ENCODE data around the gene BSDC1. TPM values are rescaled to one million over a fixed set of nuclear protein-coding genes. Genes with fewer than 3 reads are reported as not detected.

Gene BSDC1
- total RNA-seq, 6 experiments from 2014 or later = 44.5 to 73.1 (median 62.1) TPM

DNA sequence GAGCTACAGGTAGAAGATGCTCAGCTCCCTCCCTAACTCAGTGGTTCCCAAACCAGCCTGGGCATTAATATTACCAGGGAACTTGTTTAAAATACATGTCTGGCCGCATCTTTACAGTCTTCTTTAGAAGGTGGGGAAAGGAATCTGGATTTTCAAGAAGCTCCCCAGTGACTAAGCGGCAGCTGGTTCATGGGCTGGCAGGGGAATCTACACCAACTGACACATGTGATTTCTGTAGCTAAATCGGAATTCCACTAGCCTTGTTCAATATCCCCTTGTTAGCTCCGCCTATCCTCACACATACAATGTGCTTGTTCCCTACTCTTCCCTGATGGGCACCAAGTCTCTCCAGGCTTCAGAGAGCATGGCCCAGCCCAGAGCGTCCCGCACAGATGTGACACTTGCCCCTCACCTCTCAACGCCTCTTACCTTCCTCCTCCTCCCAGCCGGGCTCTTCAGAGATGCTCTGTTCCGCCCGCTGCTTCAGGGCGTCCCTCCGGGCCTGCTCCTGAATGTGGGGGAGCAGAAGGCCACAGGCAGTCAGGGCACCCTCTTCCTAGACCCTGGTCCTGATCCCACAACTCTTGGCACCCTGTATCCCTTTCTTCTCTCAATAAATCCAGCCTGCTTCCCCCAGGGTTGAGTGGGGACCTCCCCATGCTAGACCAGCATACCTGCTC lies 16.6 kb downstream of the BSDC1 start:
- ATAC-seq = no peak

DNA sequence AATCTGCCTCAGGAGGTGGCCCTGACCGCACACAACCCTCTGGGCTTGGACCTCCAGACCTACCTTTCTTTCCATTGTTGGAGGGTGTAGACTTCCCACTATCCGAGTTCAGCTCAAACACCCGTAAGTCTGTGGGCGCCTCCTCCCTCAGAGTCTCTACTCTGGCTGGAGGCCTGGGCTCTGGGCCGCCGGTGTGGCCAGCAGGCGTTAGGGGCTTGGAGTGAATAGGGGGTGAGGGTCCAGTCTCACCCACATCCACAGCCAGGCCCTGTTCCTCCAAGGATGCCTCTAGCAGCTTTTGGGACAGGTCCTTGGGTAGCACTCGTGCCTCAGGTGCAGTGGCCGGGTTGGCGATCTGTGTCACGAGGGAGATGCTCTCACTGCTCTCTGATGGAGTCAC lies 18.0 kb downstream of the BSDC1 start:
- intact Hi-C loops (cut with DNase I) = no loop called here
- no peak overlapping the region for H3K4me3 ChIP-seq
- H3K4me1 ChIP-seq = no peaks in the 10 kb centered on the region
- peaks cover 14 to 98% (median 49%) of the 10 kb centered on the region in 4 donors for H3K36me3 ChIP-seq
- no peak for DNase-seq
- peak in 1 of 4 donors; percentile 14 for ATAC-seq
- H3K27ac ChIP-seq = no peak overlapping the region
- 80% methylated on average over 2 of the region's 11 CpGs for WGBS (ENCODE audit: insufficient coverage, low coverage, low lambda C conversion rate, missing lambda C conversion rate)
- H3K27me3 ChIP-seq = no peaks in the 10 kb centered on the region
- no peaks in the 10 kb centered on the region for H3K9me3 ChIP-seq
- TF ChIP-seq CTCF (IDR thresholded peaks at IDR 0.05) (no peak), POLR2A (IDR thresholded peaks at IDR 0.05) (no peak)

More for the DNA sequence above, 16.6 kb downstream of the BSDC1 start:
- WGBS (ENCODE audit: insufficient coverage, low coverage, low lambda C conversion rate, missing lambda C conversion rate) = 94% methylated on average over 7 of the region's 12 CpGs
- H3K4me3 ChIP-seq = no peak overlapping the region
- H3K9me3 ChIP-seq = no peaks in the 10 kb centered on the region
- intact Hi-C loops (cut with DNase I) = no loop called here
- peaks cover 18 to 100% (median 58%) of the 10 kb centered on the region in 4 donors for H3K36me3 ChIP-seq
- no peak overlapping the region for H3K27ac ChIP-seq
- no peaks in the 10 kb centered on the region for H3K4me1 ChIP-seq
- no peak for DNase-seq
- TF ChIP-seq POLR2A (IDR thresholded peaks at IDR 0.05) = no peak
- no peak for TF ChIP-seq CTCF (IDR thresholded peaks at IDR 0.05)
- no peaks in the 10 kb centered on the region for H3K27me3 ChIP-seq

- WGBS (ENCODE audit: insufficient coverage, low coverage, low lambda C conversion rate, missing lambda C conversion rate) = 36% methylated on average over 1 of the region's 1 CpG
- Histone ChIP-seq H3K9me3 (no peaks in the 10 kb centered on the region), H3K27me3 (no peaks in the 10 kb centered on the region), H3K4me3 (no peak overlapping the region), H3K4me1 (no peaks in the 10 kb centered on the region), H3K36me3 (peaks cover 11 to 89% (median 39%) of the 10 kb centered on the region in 4 donors), H3K27ac (no peak overlapping the region)
- intact Hi-C loops (cut with DNase I) = no loop called here
- DNase-seq = no peak
- TF ChIP-seq POLR2A (IDR thresholded peaks at IDR 0.05) = no peak
- no peak for TF ChIP-seq CTCF (IDR thresholded peaks at IDR 0.05)
- ATAC-seq = no peak
These were observed 20.1 kb downstream of the BSDC1 start for GRCh38 chr1:32373996-32374592.

DNA sequence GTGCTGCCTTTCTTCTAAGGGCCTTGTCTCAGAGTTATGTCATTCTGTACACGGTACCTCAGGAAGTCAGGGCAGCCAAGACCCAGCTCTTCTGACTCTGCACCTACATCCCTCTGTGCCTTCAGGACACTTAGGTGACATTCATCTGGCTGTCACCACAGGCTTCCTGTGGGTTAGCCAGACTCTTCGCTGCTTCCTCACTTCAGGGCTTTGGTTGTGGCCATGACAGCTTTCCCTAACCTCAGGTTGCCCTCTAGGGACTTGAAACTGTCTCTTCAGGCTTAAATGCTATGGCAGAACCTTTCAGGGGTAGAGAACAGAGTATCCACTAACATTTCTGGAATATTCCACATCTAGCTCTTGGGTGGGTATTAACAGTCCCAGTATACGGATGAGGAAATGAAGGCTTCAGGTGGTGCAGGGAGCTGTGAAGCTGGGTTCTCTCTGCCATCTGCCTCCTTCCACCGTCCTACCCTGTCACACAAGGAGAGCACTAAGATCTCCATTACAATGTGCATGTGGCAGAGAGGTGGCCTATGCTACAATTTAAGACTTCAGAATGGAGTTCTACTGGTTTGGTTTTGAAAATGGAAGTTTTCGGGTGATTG lies 22.0 kb downstream of the BSDC1 start:
- ATAC-seq (peak; percentile 31 to 58 (median 41)), DNase-seq (no peak)
- intact Hi-C loops (cut with DNase I) = no loop called here
- Histone ChIP-seq H3K27ac (no peak overlapping the region), H3K4me1 (no peaks in the 10 kb centered on the region), H3K27me3 (no peaks in the 10 kb centered on the region), H3K4me3 (no peak overlapping the region), H3K36me3 (peaks cover 0 to 89% (median 35%) of the 10 kb centered on the region in 4 donors), H3K9me3 (no peaks in the 10 kb centered on the region)
- WGBS (ENCODE audit: insufficient coverage, low coverage, low lambda C conversion rate, missing lambda C conversion rate) = 78% methylated on average over 4 of the region's 5 CpGs
- TF ChIP-seq POLR2A (IDR thresholded peaks at IDR 0.05) (no peak), CTCF (IDR thresholded peaks at IDR 0.05) (no peak)
